Liver (tissue), 9 donors: Measurements from ENCODE around the gene ARX. TPM values are rescaled to one million over a fixed set of nuclear protein-coding genes. Genes with fewer than 3 reads are reported as not detected.

Experiments
- DNase-seq: peaks from one replicate; pipeline ENCODE4 v3.0.0-alpha.2; 2017; ENCODE audit warnings: low spot score
- H3K27ac ChIP-seq, 2 donors: one replicate each; pipeline ENCODE4 v1.7.0; 2013; ENCODE audit warnings: inconsistent platforms in 2 of 2, low read length in 2 of 2, control low read depth in 1 of 2, low read depth in 1 of 2, mild to moderate bottlenecking in 1 of 2
- H3K27me3 ChIP-seq, 4 donors: one replicate each; pipeline versions ENCODE4 v1.6.1 to v1.7.0; 2013; ENCODE audit warnings: low read length in 3 of 4, inconsistent platforms in 1 of 4, mild to moderate bottlenecking in 1 of 4, moderate library complexity in 1 of 4; ENCODE audit not compliant: control insufficient read depth in 4 of 4, insufficient read depth in 4 of 4
- H3K36me3 ChIP-seq, 4 donors: one replicate each; pipeline versions ENCODE4 v1.6.1 to v1.7.0; 2013; ENCODE audit warnings: low read length in 3 of 4, mild to moderate bottlenecking in 3 of 4, low read depth in 1 of 4, moderate library complexity in 1 of 4; ENCODE audit not compliant: control insufficient read depth in 4 of 4, insufficient read depth in 3 of 4
- H3K4me1 ChIP-seq, 4 donors: one replicate each; pipeline versions ENCODE4 v1.6.1 to v1.7.0; 2013; ENCODE audit warnings: low read length in 3 of 4, mild to moderate bottlenecking in 3 of 4, moderate library complexity in 1 of 4; ENCODE audit not compliant: control insufficient read depth in 4 of 4, insufficient read depth in 4 of 4
- H3K4me3 ChIP-seq, 3 donors: one replicate each; pipeline versions ENCODE4 v1.6.1 to v1.7.0; 2013; ENCODE audit warnings: low read length in 3 of 3, control low read depth in 1 of 3, low read depth in 1 of 3, mild to moderate bottlenecking in 1 of 3
- H3K9ac ChIP-seq, 2 donors: one replicate each; pipeline ENCODE4 v1.7.0; 2013; ENCODE audit warnings: low read length in 2 of 2, mild to moderate bottlenecking in 2 of 2, moderate library complexity in 2 of 2, control low read depth in 1 of 2, low read depth in 1 of 2
- H3K9me3 ChIP-seq, 4 donors: one replicate each; pipeline versions ENCODE4 v1.6.1 to v1.7.0; 2013; ENCODE audit warnings: low read length in 3 of 4; ENCODE audit not compliant: control insufficient read depth in 4 of 4
- EGR1 ChIP-seq, 2 donors: IDR thresholded peaks; 2 replicates each; pipeline ENCODE4 v1.6.1; 2016 to 2018; ENCODE audit warnings: antibody characterized with exemption in 2 of 2, low read depth in 2 of 2
- FOXA1 ChIP-seq: IDR thresholded peaks from 2 replicates; pipeline ENCODE4 v1.6.1; 2016; ENCODE audit warnings: antibody characterized with exemption
- FOXA2 ChIP-seq: IDR thresholded peaks from 2 replicates; pipeline ENCODE4 v1.6.1; 2016; ENCODE audit warnings: antibody characterized with exemption
- GABPA ChIP-seq, 2 donors: IDR thresholded peaks in 1 of 2; conservative IDR thresholded peaks in 1 of 2; 2 replicates each; pipeline ENCODE4 v1.6.1; 2016; ENCODE audit warnings: antibody characterized with exemption in 2 of 2, mild to moderate bottlenecking in 1 of 2, moderate library complexity in 1 of 2
- HNF4A ChIP-seq, 2 donors: conservative IDR thresholded peaks; 2 replicates each; pipeline ENCODE4 v1.6.1; 2016; ENCODE audit warnings: antibody characterized with exemption in 2 of 2, mild to moderate bottlenecking in 2 of 2
- HNF4G ChIP-seq: IDR thresholded peaks from 2 replicates; pipeline ENCODE4 v1.6.1; 2016; ENCODE audit warnings: antibody characterized with exemption
- JUND ChIP-seq, 2 donors: IDR thresholded peaks; 2 replicates each; pipeline ENCODE4 v1.6.1; 2016; ENCODE audit warnings: antibody characterized with exemption in 2 of 2
- NR2F2 ChIP-seq: IDR thresholded peaks from 2 replicates; pipeline ENCODE4 v1.6.1; 2016; ENCODE audit warnings: antibody characterized with exemption
- RAD21 ChIP-seq, 2 donors: IDR thresholded peaks; 2 replicates each; pipeline ENCODE4 v1.6.1; 2016; ENCODE audit warnings: antibody characterized with exemption in 2 of 2, mild to moderate bottlenecking in 2 of 2
- RXRA ChIP-seq, 2 donors: IDR thresholded peaks; 2 replicates each; pipeline ENCODE4 v1.6.1; 2017 to 2018; ENCODE audit warnings: antibody characterized with exemption in 2 of 2, mild to moderate bottlenecking in 1 of 2
- SP1 ChIP-seq: IDR thresholded peaks from 2 replicates; pipeline ENCODE4 v1.6.1; 2018; ENCODE audit warnings: antibody characterized with exemption, mild to moderate bottlenecking
- TAF1 ChIP-seq: conservative IDR thresholded peaks from 2 replicates; pipeline ENCODE4 v1.6.1; 2016; ENCODE audit warnings: antibody characterized with exemption, mild to moderate bottlenecking
- YY1 ChIP-seq: IDR thresholded peaks from 2 replicates; pipeline ENCODE4 v1.6.1; 2016; ENCODE audit warnings: antibody characterized with exemption, mild to moderate bottlenecking
- WGBS: extraction: QIAGEN DNeasy Blood & Tissue Kit; methylation state at CpG from one replicate; pipeline ENCODE4 v1.1.7; 2013; 5-methylcytosine and 5-hydroxymethylcytosine counted together
- polyA plus RNA-seq, 2 donors: library from polyadenylated mRNA; stranded (reverse) in 1 of 2; unstranded in 1 of 2; fragments of 200-250 nt in 1 of 2; fragments of >200 nt in 1 of 2; fragmentation: Nextera tagmentation in 1 of 2; extraction: Ambion mirVana in 1 of 2; gene quantifications; one replicate each; pipeline versions ENCODE4 v1.2.1 to v1.2.3, GENCODE V29; 2013 to 2015
- total RNA-seq, 2 donors: library from RNA; depleted of rRNA; stranded (reverse); fragments of >200 nt; gene quantifications; one replicate each; pipeline ENCODE4 v1.2.3, GENCODE V29; 2014
- TF ChIP-seq, protein P1 (sequence below): IDR thresholded peaks from 2 replicates; pipeline ENCODE4 v1.6.1; 2016; ENCODE audit warnings: antibody characterized with exemption
- TF ChIP-seq, protein P2 (sequence below): IDR thresholded peaks from 2 replicates; pipeline ENCODE4 v1.6.1; 2016; ENCODE audit warnings: antibody characterized with exemption
- TF ChIP-seq, protein P3 (sequence below): IDR thresholded peaks from 2 replicates; pipeline ENCODE4 v1.6.1; 2016; ENCODE audit warnings: antibody characterized with exemption, mild to moderate bottlenecking
- TF ChIP-seq, protein P4 (sequence below): IDR thresholded peaks from 2 replicates; pipeline ENCODE4 v1.6.1; 2016; ENCODE audit warnings: antibody characterized with exemption
- TF ChIP-seq, protein P5 (sequence below): fragments of 150-350 bp; IDR thresholded peaks from 2 replicates; pipeline ENCODE4 v1.5.1; 2017; ENCODE audit warnings: improper control_type of control experiment, low read depth, low read length; ENCODE audit not compliant: missing input control
- donor health status: healthy.
- donor health status: healthy.
- donor health status: healthy.
- donor health status: healthy.
- donor health status: healthy.

The ARX gene
- total and polyA plus RNA-seq, 4 donors: not detected

DNA sequence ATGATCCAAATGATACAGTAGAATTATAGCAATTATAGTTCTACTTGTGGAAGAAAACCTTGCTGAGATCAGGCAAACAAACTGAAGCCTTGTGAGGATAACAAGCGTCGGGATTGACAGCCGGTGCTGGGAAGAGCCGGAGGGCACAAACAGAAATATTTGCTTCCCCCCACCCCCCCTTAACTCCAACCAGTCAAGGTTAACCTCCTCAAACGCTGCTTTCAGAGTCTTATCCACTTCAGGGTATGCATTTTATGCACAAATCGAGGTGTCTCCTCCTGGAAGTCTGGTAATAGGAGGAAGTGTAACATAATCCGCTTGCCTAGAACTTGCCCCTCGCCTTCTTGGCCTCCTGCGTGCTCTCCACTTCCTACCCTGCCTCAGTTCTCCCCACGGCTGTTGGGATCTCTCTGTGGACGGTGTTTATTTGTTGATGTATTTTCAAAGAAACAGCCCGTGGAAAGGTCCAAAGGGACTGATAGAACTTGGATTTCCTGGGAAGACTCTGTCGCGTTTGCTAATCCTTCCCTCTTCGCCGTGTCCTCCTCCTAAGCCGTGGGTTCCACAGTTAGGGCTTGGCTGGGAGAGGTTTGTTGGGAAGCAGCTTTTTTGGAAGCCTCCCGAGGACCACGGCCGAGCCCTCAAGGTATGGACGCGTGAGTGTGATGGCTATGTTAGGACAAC lies 4.1 kb upstream of the ARX start:
- Histone ChIP-seq H3K27me3 (peaks cover 0 to 31% (median 5%) of the 10 kb centered on the region in 4 donors), H3K9me3 (no peaks in the 10 kb centered on the region), H3K4me1 (peaks cover 3 to 17% (median 8%) of the 10 kb centered on the region in 4 donors), H3K9ac (no peak overlapping the region), H3K27ac (no peak overlapping the region), H3K4me3 (no peak overlapping the region), H3K36me3 (no peaks in the 10 kb centered on the region)
- WGBS: 4% methylated on average over 22 of the region's 22 CpGs
- TF ChIP-seq GABPA (IDR thresholded peaks at IDR 0.05 in 1 of 2, conservative IDR thresholded peaks at IDR 0.05 in 1 of 2) (no peak), FOXA1 (no peak), RAD21 (IDR thresholded peaks at IDR 0.05) (no peak), FOXA2 (no peak), TAF1 (no peak), SP1 (no peak), HNF4G (no peak), JUND (IDR thresholded peaks at IDR 0.05) (no peak), HNF4A (conservative IDR thresholded peaks at IDR 0.05) (no peak), NR2F2 (no peak), EGR1 (IDR thresholded peaks at IDR 0.05; ENCODE audit: low read depth in 2 of 2) (no peak), YY1 (no peak), RXRA (IDR thresholded peaks at IDR 0.05) (no peak)
- TF ChIP-seq, protein P1, sequence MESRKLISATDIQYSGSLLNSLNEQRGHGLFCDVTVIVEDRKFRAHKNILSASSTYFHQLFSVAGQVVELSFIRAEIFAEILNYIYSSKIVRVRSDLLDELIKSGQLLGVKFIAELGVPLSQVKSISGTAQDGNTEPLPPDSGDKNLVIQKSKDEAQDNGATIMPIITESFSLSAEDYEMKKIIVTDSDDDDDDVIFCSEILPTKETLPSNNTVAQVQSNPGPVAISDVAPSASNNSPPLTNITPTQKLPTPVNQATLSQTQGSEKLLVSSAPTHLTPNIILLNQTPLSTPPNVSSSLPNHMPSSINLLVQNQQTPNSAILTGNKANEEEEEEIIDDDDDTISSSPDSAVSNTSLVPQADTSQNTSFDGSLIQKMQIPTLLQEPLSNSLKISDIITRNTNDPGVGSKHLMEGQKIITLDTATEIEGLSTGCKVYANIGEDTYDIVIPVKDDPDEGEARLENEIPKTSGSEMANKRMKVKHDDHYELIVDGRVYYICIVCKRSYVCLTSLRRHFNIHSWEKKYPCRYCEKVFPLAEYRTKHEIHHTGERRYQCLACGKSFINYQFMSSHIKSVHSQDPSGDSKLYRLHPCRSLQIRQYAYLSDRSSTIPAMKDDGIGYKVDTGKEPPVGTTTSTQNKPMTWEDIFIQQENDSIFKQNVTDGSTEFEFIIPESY: no peak
- TF ChIP-seq, protein P2, sequence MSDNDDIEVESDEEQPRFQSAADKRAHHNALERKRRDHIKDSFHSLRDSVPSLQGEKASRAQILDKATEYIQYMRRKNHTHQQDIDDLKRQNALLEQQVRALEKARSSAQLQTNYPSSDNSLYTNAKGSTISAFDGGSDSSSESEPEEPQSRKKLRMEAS: no peak
- TF ChIP-seq, protein P3, sequence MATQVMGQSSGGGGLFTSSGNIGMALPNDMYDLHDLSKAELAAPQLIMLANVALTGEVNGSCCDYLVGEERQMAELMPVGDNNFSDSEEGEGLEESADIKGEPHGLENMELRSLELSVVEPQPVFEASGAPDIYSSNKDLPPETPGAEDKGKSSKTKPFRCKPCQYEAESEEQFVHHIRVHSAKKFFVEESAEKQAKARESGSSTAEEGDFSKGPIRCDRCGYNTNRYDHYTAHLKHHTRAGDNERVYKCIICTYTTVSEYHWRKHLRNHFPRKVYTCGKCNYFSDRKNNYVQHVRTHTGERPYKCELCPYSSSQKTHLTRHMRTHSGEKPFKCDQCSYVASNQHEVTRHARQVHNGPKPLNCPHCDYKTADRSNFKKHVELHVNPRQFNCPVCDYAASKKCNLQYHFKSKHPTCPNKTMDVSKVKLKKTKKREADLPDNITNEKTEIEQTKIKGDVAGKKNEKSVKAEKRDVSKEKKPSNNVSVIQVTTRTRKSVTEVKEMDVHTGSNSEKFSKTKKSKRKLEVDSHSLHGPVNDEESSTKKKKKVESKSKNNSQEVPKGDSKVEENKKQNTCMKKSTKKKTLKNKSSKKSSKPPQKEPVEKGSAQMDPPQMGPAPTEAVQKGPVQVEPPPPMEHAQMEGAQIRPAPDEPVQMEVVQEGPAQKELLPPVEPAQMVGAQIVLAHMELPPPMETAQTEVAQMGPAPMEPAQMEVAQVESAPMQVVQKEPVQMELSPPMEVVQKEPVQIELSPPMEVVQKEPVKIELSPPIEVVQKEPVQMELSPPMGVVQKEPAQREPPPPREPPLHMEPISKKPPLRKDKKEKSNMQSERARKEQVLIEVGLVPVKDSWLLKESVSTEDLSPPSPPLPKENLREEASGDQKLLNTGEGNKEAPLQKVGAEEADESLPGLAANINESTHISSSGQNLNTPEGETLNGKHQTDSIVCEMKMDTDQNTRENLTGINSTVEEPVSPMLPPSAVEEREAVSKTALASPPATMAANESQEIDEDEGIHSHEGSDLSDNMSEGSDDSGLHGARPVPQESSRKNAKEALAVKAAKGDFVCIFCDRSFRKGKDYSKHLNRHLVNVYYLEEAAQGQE: no peak
- TF ChIP-seq, protein P4, sequence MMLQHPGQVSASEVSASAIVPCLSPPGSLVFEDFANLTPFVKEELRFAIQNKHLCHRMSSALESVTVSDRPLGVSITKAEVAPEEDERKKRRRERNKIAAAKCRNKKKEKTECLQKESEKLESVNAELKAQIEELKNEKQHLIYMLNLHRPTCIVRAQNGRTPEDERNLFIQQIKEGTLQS: no peak
- TF ChIP-seq, protein P5, sequence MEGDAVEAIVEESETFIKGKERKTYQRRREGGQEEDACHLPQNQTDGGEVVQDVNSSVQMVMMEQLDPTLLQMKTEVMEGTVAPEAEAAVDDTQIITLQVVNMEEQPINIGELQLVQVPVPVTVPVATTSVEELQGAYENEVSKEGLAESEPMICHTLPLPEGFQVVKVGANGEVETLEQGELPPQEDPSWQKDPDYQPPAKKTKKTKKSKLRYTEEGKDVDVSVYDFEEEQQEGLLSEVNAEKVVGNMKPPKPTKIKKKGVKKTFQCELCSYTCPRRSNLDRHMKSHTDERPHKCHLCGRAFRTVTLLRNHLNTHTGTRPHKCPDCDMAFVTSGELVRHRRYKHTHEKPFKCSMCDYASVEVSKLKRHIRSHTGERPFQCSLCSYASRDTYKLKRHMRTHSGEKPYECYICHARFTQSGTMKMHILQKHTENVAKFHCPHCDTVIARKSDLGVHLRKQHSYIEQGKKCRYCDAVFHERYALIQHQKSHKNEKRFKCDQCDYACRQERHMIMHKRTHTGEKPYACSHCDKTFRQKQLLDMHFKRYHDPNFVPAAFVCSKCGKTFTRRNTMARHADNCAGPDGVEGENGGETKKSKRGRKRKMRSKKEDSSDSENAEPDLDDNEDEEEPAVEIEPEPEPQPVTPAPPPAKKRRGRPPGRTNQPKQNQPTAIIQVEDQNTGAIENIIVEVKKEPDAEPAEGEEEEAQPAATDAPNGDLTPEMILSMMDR: no peak
- DNase-seq: no peak
